HEK293 (cell line): Measurements from ENCODE around the gene AHRR.

ENCODE experiments used
- CTCF ChIP-seq: fragments of 450-650 bp; formaldehyde crosslinking; IDR thresholded peaks from 2 replicates; pipeline ENCODE4 v1.5.1; 2016; ENCODE audit warnings: missing biosample characterization, missing genetic modification characterization
- ZBTB49 ChIP-seq: fragments of 450-650 bp; formaldehyde crosslinking; IDR thresholded peaks from 2 replicates; pipeline ENCODE4 v1.5.1; 2016; ENCODE audit warnings: missing biosample characterization, missing genetic modification characterization, low read depth
- ZBTB6 ChIP-seq: fragments of 450-650 bp; formaldehyde crosslinking; IDR thresholded peaks from 2 replicates; pipeline ENCODE4 v1.5.1; 2017; ENCODE audit warnings: missing biosample characterization, missing genetic modification characterization
- ZNF138 ChIP-seq: fragments of 450-650 bp; formaldehyde crosslinking; IDR thresholded peaks from 2 replicates; pipeline ENCODE4 v1.5.1; 2016; ENCODE audit warnings: missing biosample characterization, missing genetic modification characterization, borderline replicate concordance
- ZNF311 ChIP-seq: fragments of 450-650 bp; formaldehyde crosslinking; IDR thresholded peaks from 2 replicates; pipeline ENCODE4 v1.5.1; 2017; ENCODE audit warnings: missing biosample characterization, missing genetic modification characterization, borderline replicate concordance
- ZNF37A ChIP-seq: fragments of 450-650 bp; IDR thresholded peaks from 2 replicates; pipeline ENCODE4 v1.5.1; 2018; ENCODE audit warnings: missing biosample characterization, missing genetic modification characterization
- ZNF513 ChIP-seq: fragments of 450-650 bp; IDR thresholded peaks from 2 replicates; pipeline ENCODE4 v1.5.1; 2018; ENCODE audit warnings: missing biosample characterization, missing genetic modification characterization
- ZNF571 ChIP-seq: fragments of 450-650 bp; formaldehyde crosslinking; IDR thresholded peaks from 2 replicates; pipeline ENCODE4 v1.5.0; 2017; ENCODE audit warnings: missing biosample characterization, missing genetic modification characterization
- ZNF692 ChIP-seq: fragments of 450-650 bp; formaldehyde crosslinking; IDR thresholded peaks from 2 replicates; pipeline ENCODE4 v1.5.1; 2016; ENCODE audit warnings: missing biosample characterization, missing genetic modification characterization
- ZNF747 ChIP-seq: fragments of 450-650 bp; formaldehyde crosslinking; IDR thresholded peaks from 2 replicates; pipeline ENCODE4 v1.5.1; 2016; ENCODE audit warnings: missing biosample characterization, missing genetic modification characterization
- ZNF76 ChIP-seq: fragments of 450-650 bp; formaldehyde crosslinking; IDR thresholded peaks from 2 replicates; pipeline ENCODE4; 2016; ENCODE audit warnings: low read depth, missing biosample characterization, missing genetic modification characterization, borderline replicate concordance

- TF ChIP-seq ZNF571 (tag by site-specific recombination) (no peak), ZNF311 (no peak), ZNF76 (tag by site-specific recombination) (no peak), ZNF747 (tag by site-specific recombination) (no peak), ZNF37A (tag by site-specific recombination) (no peak), CTCF (tag by site-specific recombination) (no peak), ZBTB6 (tag by site-specific recombination) (no peak), ZNF138 (tag by site-specific recombination) (no peak), ZBTB49 (tag by site-specific recombination) (no peak), ZNF692 (tag by site-specific recombination) (no peak), ZNF513 (no peak)
These were observed 100.4 kb downstream of the AHRR start for GRCh38 chr5:421901-422300.
